ENCODE data around the gene ATXN2L.
"Not testable (repeated sequence)": the region's sequence is repeated elsewhere in the genome, so short reads cannot be mapped to it uniquely, and the experiment has no call there.

The ATXN2L gene

GRCh38 chr16:28837672-28838557, 15.1 kb downstream of the ATXN2L start:
- DNase-seq (ENCODE audit: low read depth in 1 of 2, low spot score in 1 of 2), result no peak

GRCh38 chr16:28838558-28838918, 15.7 kb downstream of the ATXN2L start:
- no peak for DNase-seq (ENCODE audit: low read depth in 1 of 2, low spot score in 1 of 2)

- no peak for DNase-seq (ENCODE audit: low read depth in 1 of 2, low spot score in 1 of 2)
These were observed 16.3 kb downstream of the ATXN2L start for GRCh38 chr16:28839004-28839639.

- no peak for DNase-seq (ENCODE audit: low read depth in 1 of 2, low spot score in 1 of 2)
These were observed 17.1 kb downstream of the ATXN2L start for GRCh38 chr16:28839899-28840298.

- no peak for DNase-seq (ENCODE audit: low read depth in 1 of 2, low spot score in 1 of 2)
These were observed 19.9 kb downstream of the ATXN2L start for GRCh38 chr16:28842696-28843095.

GRCh38 chr16:28843766-28844165, 21.0 kb downstream of the ATXN2L start:
- no peak for DNase-seq (ENCODE audit: low read depth in 1 of 2, low spot score in 1 of 2)

GRCh38 chr16:28844226-28844885, 21.6 kb downstream of the ATXN2L start:
- no peak for DNase-seq (ENCODE audit: low read depth in 1 of 2, low spot score in 1 of 2)

- no peak for DNase-seq (ENCODE audit: low read depth in 1 of 2, low spot score in 1 of 2)
These were observed 22.5 kb downstream of the ATXN2L start for GRCh38 chr16:28845293-28845692.

- no peak for DNase-seq (ENCODE audit: low read depth in 1 of 2, low spot score in 1 of 2)
These were observed 22.9 kb downstream of the ATXN2L start for GRCh38 chr16:28845761-28846079.

GRCh38 chr16:28846080-28846932, 23.5 kb downstream of the ATXN2L start, which contains the start of gene TUFM:
Gene TUFM, minus strand, starts transcription at chr16:28846348. Its CDS starts 79 bp downstream, at chr16:28846269.
- peak; percentile 93 to 96 for DNase-seq (ENCODE audit: low read depth in 1 of 2, low spot score in 1 of 2)

- no peak for DNase-seq (ENCODE audit: low read depth in 1 of 2, low spot score in 1 of 2)
These were observed 24.1 kb downstream of the ATXN2L start for GRCh38 chr16:28846933-28847273.

GRCh38 chr16:28858421-28858820, 35.6 kb downstream of the ATXN2L start:
- no peak for DNase-seq (ENCODE audit: low read depth in 1 of 2, low spot score in 1 of 2)

GRCh38 chr16:28859326-28859725, 36.5 kb downstream of the ATXN2L start:
- DNase-seq (ENCODE audit: low read depth in 1 of 2, low spot score in 1 of 2), result no peak

GRCh38 chr16:28863929-28864793, 41.4 kb downstream of the ATXN2L start:
- DNase-seq (ENCODE audit: low read depth in 1 of 2, low spot score in 1 of 2), result no peak

- DNase-seq (ENCODE audit: low read depth in 1 of 2, low spot score in 1 of 2), result no peak
These were observed 42.3 kb downstream of the ATXN2L start for GRCh38 chr16:28865001-28865688.

GRCh38 chr16:28865722-28866453, 43.1 kb downstream of the ATXN2L start:
- no peak for DNase-seq (ENCODE audit: low read depth in 1 of 2, low spot score in 1 of 2)

- DNase-seq (ENCODE audit: low read depth in 1 of 2, low spot score in 1 of 2), result no peak
These were observed 43.6 kb downstream of the ATXN2L start for GRCh38 chr16:28866454-28866804.

GRCh38 chr16:28867241-28867640, 44.4 kb downstream of the ATXN2L start:
- DNase-seq (ENCODE audit: low read depth in 1 of 2, low spot score in 1 of 2), result no peak

- not testable (repeated sequence) for DNase-seq (ENCODE audit: low read depth in 1 of 2, low spot score in 1 of 2)
These were observed 44.8 kb downstream of the ATXN2L start for GRCh38 chr16:28867646-28868045.
